IMR-90 (cell line): ENCODE results near the gene FAM3D. TPM values are rescaled to one million over a fixed set of nuclear protein-coding genes. Genes with fewer than 3 reads are reported as not detected.

Experiments used
- ATAC-seq: fragments of 200-7000 bp; cut with Tn5 transposase; 2 replicates; pipeline ENCODE4 v1.9.1; 2020; ENCODE audit warnings: low read depth, mild to moderate bottlenecking, moderate library complexity
- BruUV-seq: library from RNA; stranded (reverse); fragments of 400-500 nt; replicated peaks from 2 replicates; lab custom pipeline; 2021; lab: Mats Ljungman, UMichigan
- CTCF ChIA-PET: fragments of 300-600 bp; formaldehyde crosslinking; extraction: SDS; loops from one replicate; lab custom pipeline; 2021; ENCODE audit warnings: antibody characterized with exemption; lab: Yijun Ruan, JAX
- POLR2A ChIA-PET: fragments of 300-600 bp; sonication (Branson Sonifier 250); formaldehyde crosslinking; loops from one replicate; lab custom pipeline; 2022; ENCODE audit warnings: antibody characterized with exemption; ENCODE audit not compliant: unreplicated experiment; lab: Charles Lee
- DNase-seq: peaks from one replicate; pipeline ENCODE4 v3.0.0; 2013
- H2AFZ ChIP-seq: replicated peaks from 2 replicates; pipeline ENCODE3; 2013; ENCODE audit warnings: low read length, mild to moderate bottlenecking; ENCODE audit not compliant: poor library complexity
- H2AK5ac ChIP-seq: 2 replicates; pipeline ENCODE4 v1.6.1; 2013; ENCODE audit warnings: low read depth, low read length, inconsistent platforms
- H2AK9ac ChIP-seq: replicated peaks from 2 replicates; pipeline ENCODE3; 2013; ENCODE audit warnings: mild to moderate bottlenecking, low read depth, low read length, moderate library complexity; ENCODE audit not compliant: poor library complexity
- H2BK120ac ChIP-seq: 2 replicates; pipeline ENCODE4 v1.6.1; 2013; ENCODE audit warnings: low read depth, low read length, inconsistent platforms
- H2BK15ac ChIP-seq: 3 replicates; pipeline ENCODE4 v1.6.1; 2013; ENCODE audit warnings: low read depth, low read length, inconsistent platforms
- H2BK20ac ChIP-seq: 2 replicates; pipeline ENCODE4 v1.6.1; 2013; ENCODE audit warnings: low read depth, mild to moderate bottlenecking, inconsistent platforms, low read length, moderate library complexity
- H2BK5ac ChIP-seq: 2 replicates; pipeline ENCODE4 v1.6.1; 2013; ENCODE audit warnings: mild to moderate bottlenecking, low read depth, low read length, inconsistent platforms; ENCODE audit not compliant: poor library complexity, severe bottlenecking
- H3K14ac ChIP-seq: replicated peaks from 2 replicates; pipeline ENCODE4 v1.6.1; 2013; ENCODE audit warnings: low read depth, low read length, inconsistent platforms
- H3K18ac ChIP-seq: 2 replicates; pipeline ENCODE4 v1.6.1; 2013; ENCODE audit warnings: low read depth, low read length, control low read depth
- H3K23ac ChIP-seq: 2 replicates; pipeline ENCODE4 v1.6.1; 2013; ENCODE audit warnings: low read depth, low read length, inconsistent platforms
- H3K27ac ChIP-seq: 2 replicates; pipeline ENCODE4 v1.5.1; 2013; ENCODE audit warnings: mild to moderate bottlenecking, control low read depth, low read length; ENCODE audit not compliant: insufficient read depth
- H3K27me3 ChIP-seq: 2 replicates; pipeline ENCODE4 v1.6.1; 2013; ENCODE audit warnings: low read length; ENCODE audit not compliant: control insufficient read depth, insufficient read depth
- H3K36me3 ChIP-seq: 2 replicates; pipeline ENCODE4 v1.6.1; 2013; ENCODE audit warnings: low read length, mixed read lengths; ENCODE audit not compliant: control insufficient read depth, insufficient read depth
- H3K4ac ChIP-seq: 2 replicates; pipeline ENCODE4 v1.6.1; 2013; ENCODE audit warnings: low read depth, low read length, inconsistent platforms
- H3K4me1 ChIP-seq: 2 replicates; pipeline ENCODE4 v1.6.1; 2013; ENCODE audit warnings: low read length, mixed read lengths; ENCODE audit not compliant: control insufficient read depth, insufficient read depth
- H3K4me2 ChIP-seq: 2 replicates; pipeline ENCODE4 v1.6.1; 2013; ENCODE audit warnings: low read depth, mild to moderate bottlenecking, control low read depth, low read length, moderate library complexity
- H3K4me3 ChIP-seq: 2 replicates; pipeline ENCODE4 v1.5.1; 2013; ENCODE audit warnings: low read depth, mild to moderate bottlenecking, control low read depth, low read length, moderate library complexity; ENCODE audit not compliant: insufficient read depth
- H3K56ac ChIP-seq: 2 replicates; pipeline ENCODE4 v1.6.1; 2013; ENCODE audit warnings: low read length, inconsistent platforms; ENCODE audit not compliant: insufficient read depth; ENCODE audit errors: extremely low read depth
- H3K79me1 ChIP-seq, 2 experiments: 2 replicates each; pipeline ENCODE4 v1.6.1; 2013; ENCODE audit warnings: low read length in 2 of 2, inconsistent platforms in 1 of 2, low read depth in 1 of 2
- H3K9ac ChIP-seq: 2 replicates; pipeline ENCODE4 v1.6.1; 2013; ENCODE audit warnings: low read depth, low read length, control low read depth
- H3K9me1 ChIP-seq: 2 replicates; pipeline ENCODE4 v1.6.1; 2013; ENCODE audit warnings: low read length, inconsistent platforms; ENCODE audit not compliant: insufficient read depth
- H3K9me3 ChIP-seq: 2 replicates; pipeline ENCODE4 v1.6.1; 2013; ENCODE audit warnings: low read length; ENCODE audit not compliant: control insufficient read depth, insufficient read depth
- H4K20me1 ChIP-seq: 2 replicates; pipeline ENCODE4 v1.6.1; 2013; ENCODE audit warnings: low read length, inconsistent platforms; ENCODE audit not compliant: insufficient read depth
- H4K5ac ChIP-seq: 2 replicates; pipeline ENCODE4 v1.6.1; 2013; ENCODE audit warnings: mild to moderate bottlenecking, low read depth, low read length, control low read depth
- H4K8ac ChIP-seq, 2 experiments: 2 replicates each; pipeline ENCODE4 v1.6.1; 2013; ENCODE audit warnings: low read depth in 2 of 2, low read length in 2 of 2, control low read depth in 1 of 2, inconsistent platforms in 1 of 2
- H4K91ac ChIP-seq: 2 replicates; pipeline ENCODE4 v1.6.1; 2013; ENCODE audit warnings: low read depth, low read length, inconsistent platforms; ENCODE audit not compliant: insufficient read depth
- BHLHE40 ChIP-seq: fragments of 150-350 bp; IDR thresholded peaks from 2 replicates; pipeline ENCODE4 v1.6.1; 2016; ENCODE audit warnings: mild to moderate bottlenecking, low read depth, low read length
- CHD1 ChIP-seq: IDR thresholded peaks from 2 replicates; pipeline ENCODE4 v1.6.1; 2012; ENCODE audit warnings: low read depth, low read length, improper control_type of control experiment
- CTCF ChIP-seq: conservative IDR thresholded peaks from 2 replicates; pipeline ENCODE4 v1.5.1; 2012; ENCODE audit warnings: mild to moderate bottlenecking, low read depth, low read length, improper control_type of control experiment
- ELK1 ChIP-seq: fragments of 150-350 bp; IDR thresholded peaks from 2 replicates; pipeline ENCODE4 v1.6.1; 2016; ENCODE audit warnings: low read depth, mild to moderate bottlenecking, low read length, moderate library complexity, borderline replicate concordance
- FOS ChIP-seq: fragments of 150-350 bp; IDR thresholded peaks from 2 replicates; pipeline ENCODE4 v1.6.1; 2016; ENCODE audit warnings: low read depth, low read length
- MAFK ChIP-seq: IDR thresholded peaks from 2 replicates; pipeline ENCODE4 v1.6.1; 2012; ENCODE audit warnings: low read depth, low read length, improper control_type of control experiment
- MXI1 ChIP-seq: IDR thresholded peaks from 2 replicates; pipeline ENCODE4 v1.6.1; 2012; ENCODE audit warnings: low read depth, mild to moderate bottlenecking, low read length, moderate library complexity, borderline replicate concordance
- NFE2L2 ChIP-seq: fragments of 150-350 bp; IDR thresholded peaks from 2 replicates; pipeline ENCODE4 v1.6.1; 2016; ENCODE audit warnings: low read depth, mild to moderate bottlenecking, low read length
- RCOR1 ChIP-seq: IDR thresholded peaks from 2 replicates; pipeline ENCODE4 v1.6.1; 2012; ENCODE audit warnings: mild to moderate bottlenecking, low read length, improper control_type of control experiment; ENCODE audit not compliant: insufficient replicate concordance
- RFX5 ChIP-seq: IDR thresholded peaks from 2 replicates; pipeline ENCODE4 v1.8.0; 2012; ENCODE audit warnings: low read depth, mild to moderate bottlenecking, low read length, moderate library complexity
- SMC3 ChIP-seq: fragments of 150-350 bp; IDR thresholded peaks from 2 replicates; pipeline ENCODE4 v1.6.1; 2016; ENCODE audit warnings: low read depth, mild to moderate bottlenecking, antibody characterized with exemption, low read length, moderate library complexity
- USF2 ChIP-seq: fragments of 150-350 bp; IDR thresholded peaks from 2 replicates; pipeline ENCODE4 v1.6.1; 2017; ENCODE audit warnings: mild to moderate bottlenecking, antibody characterized with exemption, low read length, low read depth
- WGBS, 2 experiments: methylation state at CpG; one replicate each; pipeline versions ENCODE4 v1.1.5 to v1.1.7; 2013; ENCODE audit warnings: missing lambda C conversion rate in 2 of 2; ENCODE audit not compliant: insufficient read length in 1 of 2; ENCODE audit errors: extremely low coverage in 2 of 2; 5-methylcytosine and 5-hydroxymethylcytosine counted together
- dilution Hi-C: fragments of 300-500 bp; cut with HindIII; formaldehyde crosslinking; loops from one replicate; pipeline ENCODE4 v1.14.3; 2018; ENCODE audit warnings: low sequenced_read_pairs; ENCODE audit not compliant: unreplicated experiment
- in situ Hi-C: fragments of 300-500 bp; cut with MboI; formaldehyde crosslinking; loops from 3 replicates; pipeline ENCODE4 v1.14.3; 2019; ENCODE audit warnings: low sequenced_read_pairs, inconsistent platforms, mixed read lengths
- intact Hi-C: fragments of 100-400 bp; cut with micrococcal nuclease; formaldehyde crosslinking; loops from 2 replicates; pipeline ENCODE4 v1.10.0; 2022
- polyA plus RNA-seq, 3 experiments: library from polyadenylated mRNA; depleted of rRNA; stranded (reverse); fragments of >200 nt; gene quantifications; 2 replicates each; pipeline ENCODE4 v1.2.3, GENCODE V29; 2012; ENCODE audit warnings: low replicate concordance in 1 of 3
- total RNA-seq: library from RNA; depleted of rRNA; stranded (reverse); fragments of >200 nt; gene quantifications from 2 replicates; pipeline ENCODE4 v1.2.3, GENCODE V29; 2012

FAM3D gene
- total and polyA plus RNA-seq, 2 of the 4 experiments (the other 2 are of a cell fraction) = not detected

GRCh38 chr3:58621086-58621830 lies 45.3 kb downstream of the FAM3D start (continued):
- no peak for TF ChIP-seq MAFK

GRCh38 chr3:58620421-58620820 lies 46.2 kb downstream of the FAM3D start:
- in situ Hi-C loops (loop anchor here (10.0 kb wide), 1 partner anchor 296 kb away; no protein-coding TSS in a partner anchor), intact Hi-C loops (loop anchor here (10.0 kb wide), 2 partner anchors 286 to 316 kb away; partner anchors contain the start of genes HTD2, PXK and RPP14), dilution Hi-C loops (no loop called here)
- H2AK9ac ChIP-seq = no peak overlapping the region
- H2BK120ac ChIP-seq = no peak overlapping the region
- no peaks in the 10 kb centered on the region for H3K79me1 ChIP-seq
- no peak overlapping the region for H3K18ac ChIP-seq
- H2BK5ac ChIP-seq = no peak overlapping the region
- H3K27me3 ChIP-seq = 0 out of 2 replicates have a peak, but pooled peaks cover 2% of the 10 kb centered on the region
- no peak overlapping the region for H2AK5ac ChIP-seq
- H2AFZ ChIP-seq = no peak overlapping the region
- no peaks in the 10 kb centered on the region; the same call in 1 of the 2 replicates for H3K9me1 ChIP-seq
- H3K4ac ChIP-seq = no peak overlapping the region
- ChIA-PET POLR2A (no interaction called here), CTCF (interaction anchor here (1.3 kb wide), 1 partner anchor 10 kb away, joined by 4 read pairs; no protein-coding TSS in a partner anchor)
- no peak overlapping the region for H3K23ac ChIP-seq
- no CpG with 5 or more reads among the region's 8 CpGs for WGBS, 2 experiments
- no peaks in the 10 kb centered on the region for H3K36me3 ChIP-seq
- BruUV-seq = no TSS peak
- H3K4me2 ChIP-seq = no peak overlapping the region
- no peak overlapping the region for H2BK15ac ChIP-seq
- no peak overlapping the region for H3K56ac ChIP-seq
- DNase-seq = no peak
- no peak overlapping the region; the same call in 1 of the 2 replicates for H3K14ac ChIP-seq
- H4K20me1 ChIP-seq = no peaks in the 10 kb centered on the region
- H2BK20ac ChIP-seq = no peak overlapping the region
- no peak for ATAC-seq
- no peak overlapping the region for H4K5ac ChIP-seq
- peaks cover 6% of the 10 kb centered on the region; the same call in 1 of the 2 replicates for H3K4me1 ChIP-seq
- no peak overlapping the region for H4K8ac ChIP-seq
- no peaks in the 10 kb centered on the region for H3K9me3 ChIP-seq
- no peak overlapping the region for H3K9ac ChIP-seq
- no peak overlapping the region for H3K4me3 ChIP-seq
- H4K91ac ChIP-seq = no peak overlapping the region
- no peak overlapping the region for H3K27ac ChIP-seq
- TF ChIP-seq BHLHE40 = no peak
- TF ChIP-seq CTCF = no peak
- TF ChIP-seq RCOR1 = no peak
- TF ChIP-seq SMC3 = no peak
- TF ChIP-seq FOS = no peak
- TF ChIP-seq NFE2L2 = no peak
- no peak for TF ChIP-seq MXI1
- no peak for TF ChIP-seq ELK1
- TF ChIP-seq USF2 = no peak
- TF ChIP-seq CHD1 = no peak
- no peak for TF ChIP-seq RFX5
